ENCODE measurements around the gene DBET.
"Not testable (repeated sequence)": the region's sequence is repeated elsewhere in the genome, so short reads cannot be mapped to it uniquely, and the experiment has no call there.

The DBET gene

DNA sequence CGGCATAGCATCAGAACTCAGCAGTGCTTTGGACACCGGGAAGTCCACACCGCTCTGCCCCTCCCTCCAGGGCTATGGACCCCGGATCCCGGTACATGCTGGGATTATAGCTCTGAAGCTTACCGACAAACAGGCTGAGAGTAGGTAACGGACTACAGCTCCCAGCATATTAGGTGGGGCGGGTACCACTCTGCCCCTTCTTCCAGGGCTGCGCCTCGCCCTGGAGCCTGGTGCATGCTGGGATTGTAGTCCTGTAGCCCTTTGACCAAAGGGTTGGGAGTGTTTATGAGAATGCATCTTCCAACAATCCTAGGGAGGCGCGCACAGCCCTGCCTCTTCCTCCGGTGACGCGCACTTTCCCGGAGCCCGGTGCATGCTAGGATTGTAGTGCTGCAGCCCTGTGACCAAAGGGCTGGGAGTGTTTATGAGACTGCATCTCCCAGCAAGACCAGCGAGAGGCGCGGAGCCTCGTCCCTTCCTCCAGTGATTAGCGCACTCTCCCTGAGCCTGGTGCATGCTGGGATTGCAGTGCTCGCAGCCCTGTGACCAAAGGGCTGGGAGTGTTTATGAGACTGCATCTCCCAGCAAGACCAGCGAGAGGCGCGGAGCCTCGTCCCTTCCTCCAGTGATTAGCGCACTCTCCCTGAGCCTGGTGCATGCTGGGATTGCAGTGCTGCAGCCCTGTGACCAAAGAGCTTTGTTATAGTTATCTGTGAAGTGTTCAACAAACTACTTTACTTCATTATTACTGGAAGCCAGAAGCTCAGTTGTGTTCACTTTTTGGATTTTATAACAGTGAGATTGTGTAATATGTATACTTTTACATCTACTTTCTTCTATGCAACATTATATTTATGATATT lies 14.7 kb upstream of the DBET start:
- not testable (repeated sequence) for DNase-seq

GRCh38 chr4:190058997-190059396 lies 5.3 kb upstream of the DBET start:
- not testable (repeated sequence) for DNase-seq

DNA sequence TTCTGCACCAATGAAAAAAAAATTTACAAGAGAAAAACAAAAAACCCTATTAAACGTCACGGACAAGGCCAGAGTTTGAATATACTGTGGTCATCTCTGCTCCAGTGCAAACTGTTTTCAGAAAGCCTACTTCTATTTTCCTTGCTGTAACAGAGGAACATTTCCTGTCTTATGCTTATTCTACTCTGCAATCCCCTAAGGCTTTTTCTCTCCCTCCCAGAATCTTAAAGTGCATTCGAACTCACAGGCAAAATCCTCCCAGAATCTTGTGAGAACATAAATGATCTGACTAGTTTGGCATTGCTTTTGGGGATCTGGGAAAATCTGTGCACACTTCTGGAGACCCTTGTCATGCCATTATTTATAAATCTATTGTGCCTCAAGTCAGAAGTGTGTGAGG lies 503 bp downstream of the DBET start:
- DNase-seq = not testable (repeated sequence)

DNA sequence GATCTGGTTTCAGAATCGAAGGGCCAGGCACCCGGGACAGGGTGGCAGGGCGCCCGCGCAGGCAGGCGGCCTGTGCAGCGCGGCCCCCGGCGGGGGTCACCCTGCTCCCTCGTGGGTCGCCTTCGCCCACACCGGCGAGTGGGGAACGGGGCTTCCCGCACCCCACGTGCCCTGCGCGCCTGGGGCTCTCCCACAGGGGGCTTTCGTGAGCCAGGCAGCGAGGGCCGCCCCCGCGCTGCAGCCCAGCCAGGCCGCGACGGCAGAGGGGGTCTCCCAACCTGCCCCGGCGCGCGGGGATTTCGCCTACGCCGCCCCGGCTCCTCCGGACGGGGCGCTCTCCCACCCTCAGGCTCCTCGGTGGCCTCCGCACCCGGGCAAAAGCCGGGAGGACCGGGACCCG lies 4.0 kb downstream of the DBET start:
- not testable (repeated sequence) for DNase-seq

GRCh38 chr4:190093052-190093451 lies 28.8 kb downstream of the DBET start:
- not testable (repeated sequence) for DNase-seq

DNA sequence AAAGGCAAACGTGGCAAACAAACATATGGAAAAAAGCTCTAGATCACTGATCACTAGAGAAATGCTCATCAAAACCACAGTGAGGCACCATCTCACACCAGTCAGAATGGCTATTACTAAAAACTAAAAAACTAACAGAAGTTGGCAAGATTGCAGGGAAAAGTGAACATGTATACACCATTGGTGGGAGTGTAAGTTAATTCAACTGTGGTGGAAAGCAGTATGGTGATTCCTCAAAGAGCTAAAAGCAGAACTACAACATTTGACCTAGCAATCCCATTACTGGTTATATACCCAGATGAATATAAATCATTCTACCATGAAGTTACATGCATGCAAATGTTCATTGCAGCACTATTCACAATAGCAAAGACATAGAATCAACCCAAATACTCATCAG lies 29.7 kb downstream of the DBET start:
- DNase-seq = not testable (repeated sequence)

DNA sequence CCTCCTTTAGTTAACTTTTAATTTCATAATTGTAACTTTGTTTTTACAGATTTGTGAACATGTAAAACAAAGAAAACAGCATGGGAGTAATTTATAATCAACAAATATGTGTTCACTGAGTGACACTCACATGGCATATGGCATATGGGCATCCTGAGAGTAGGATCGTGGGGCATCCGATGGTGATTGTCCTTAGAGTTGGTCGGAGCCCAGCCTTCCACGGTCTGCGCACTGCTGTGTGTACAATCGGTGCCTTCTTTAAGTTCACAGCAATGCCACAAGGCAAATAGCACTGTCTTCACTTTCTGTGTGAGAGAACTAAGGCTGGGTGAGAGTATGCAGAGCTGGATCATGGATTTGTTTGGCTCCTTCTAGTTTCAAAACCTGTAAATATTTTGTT lies 31.0 kb downstream of the DBET start:
- DNase-seq = not testable (repeated sequence)

DNA sequence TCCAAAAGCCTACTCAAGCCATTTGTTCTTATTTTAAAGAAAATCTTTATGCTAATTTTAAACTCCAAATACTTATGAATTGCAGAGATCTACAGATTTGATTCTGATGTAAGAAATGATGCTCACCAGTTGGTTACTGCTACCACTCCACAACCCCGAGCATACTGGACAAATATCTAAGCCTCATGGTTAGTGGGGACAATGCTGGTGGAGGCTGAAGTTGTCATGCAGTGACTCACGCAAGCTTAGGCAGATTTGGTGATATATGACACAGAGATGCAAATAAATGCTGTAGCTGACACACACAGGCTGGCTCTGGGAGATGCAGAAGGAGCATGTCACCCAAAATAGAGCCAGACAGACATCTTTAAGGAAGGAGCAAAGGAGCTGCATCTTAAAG lies 35.3 kb downstream of the DBET start:
- not testable (repeated sequence) for DNase-seq

GRCh38 chr4:190101525-190101924 lies 37.2 kb downstream of the DBET start:
- not testable (repeated sequence) for DNase-seq

- not testable (repeated sequence) for DNase-seq
These were observed 41.9 kb downstream of the DBET start for GRCh38 chr4:190106191-190106590.

- peak in 1 of 2 donors; percentile 0 for DNase-seq
These were observed 42.5 kb downstream of the DBET start for GRCh38 chr4:190106611-190107480.

DNA sequence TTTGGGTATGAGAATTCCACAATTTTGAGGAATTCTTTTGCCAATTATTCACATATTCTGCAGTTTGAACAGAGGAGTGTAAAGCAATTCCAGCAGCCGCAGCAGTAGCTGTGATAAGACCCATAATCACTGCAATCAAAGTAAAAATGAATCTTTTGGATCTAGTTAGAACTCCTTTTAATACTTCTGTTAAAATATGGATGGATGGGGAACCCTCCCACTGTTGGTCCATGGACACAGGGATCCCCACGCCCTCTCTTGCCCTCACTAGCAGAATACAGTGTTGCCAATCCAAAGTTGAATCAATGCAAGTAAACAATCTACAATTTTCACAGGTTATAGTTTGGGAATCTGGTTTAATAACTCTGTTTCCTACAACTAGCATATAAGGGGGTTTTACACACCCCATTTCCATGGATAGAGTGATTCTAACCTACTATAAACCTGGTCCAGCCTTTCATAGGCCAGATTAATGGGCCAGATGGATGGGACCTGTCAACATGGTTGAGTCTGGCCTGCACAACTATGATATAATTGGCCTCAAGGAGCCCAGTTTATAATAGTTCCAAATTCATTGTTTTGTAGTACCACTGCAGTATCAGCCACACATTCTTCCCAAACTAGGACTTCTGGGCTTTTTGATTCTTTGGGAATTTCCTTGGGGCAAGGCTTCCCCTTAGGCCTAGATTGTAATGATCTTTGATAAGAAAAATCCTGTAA lies 43.6 kb downstream of the DBET start:
- DNase-seq = peak in 1 of 2 donors; percentile 2

DNA sequence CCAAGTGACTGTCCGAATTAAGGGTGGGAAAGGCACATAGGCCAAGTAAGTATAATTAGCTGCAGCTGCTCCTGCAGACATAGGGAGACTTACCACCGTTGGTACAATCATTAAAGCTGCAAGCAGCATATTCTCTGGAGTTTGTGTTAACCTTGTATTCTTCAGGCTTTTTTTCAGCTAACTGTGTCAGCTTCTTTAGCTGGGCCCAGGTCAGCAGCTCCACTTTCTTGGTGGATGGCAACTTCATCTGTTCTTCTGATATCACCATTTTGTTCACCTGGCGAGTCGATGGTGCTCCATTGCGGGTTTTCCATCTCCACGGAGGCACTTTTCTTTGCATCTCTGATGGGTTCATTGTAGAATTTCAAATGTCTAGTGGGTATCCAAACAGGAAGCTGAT lies 44.5 kb downstream of the DBET start:
- peak in 1 of 2 donors; percentile 0 for DNase-seq

GRCh38 chr4:190109390-190110011 lies 45.2 kb downstream of the DBET start:
- DNase-seq = peak in 1 of 2 donors; percentile 0

DNA sequence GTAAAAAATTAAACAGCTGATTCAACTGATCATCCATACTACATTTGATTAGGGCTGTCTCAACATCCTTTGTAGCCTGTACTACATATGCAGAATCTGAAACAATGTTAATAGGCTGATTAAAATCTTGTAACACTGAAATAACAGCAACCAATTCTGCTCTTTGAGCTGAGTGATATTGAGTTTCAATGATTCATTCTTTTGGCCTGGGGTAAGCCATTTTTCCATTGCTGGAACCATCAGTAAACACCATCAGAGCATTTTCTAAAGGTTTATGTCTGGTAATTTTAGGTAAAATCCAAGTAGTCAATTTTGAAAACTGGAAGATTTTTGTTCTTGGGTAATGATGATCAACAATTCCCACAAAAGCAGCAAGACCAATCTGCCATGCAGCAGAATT lies 45.7 kb downstream of the DBET start:
- peak in 1 of 2 donors; percentile 0 for DNase-seq

- peak in 1 of 2 donors; percentile 2 for DNase-seq
These were observed 46.4 kb downstream of the DBET start for GRCh38 chr4:190110570-190111295.

DNA sequence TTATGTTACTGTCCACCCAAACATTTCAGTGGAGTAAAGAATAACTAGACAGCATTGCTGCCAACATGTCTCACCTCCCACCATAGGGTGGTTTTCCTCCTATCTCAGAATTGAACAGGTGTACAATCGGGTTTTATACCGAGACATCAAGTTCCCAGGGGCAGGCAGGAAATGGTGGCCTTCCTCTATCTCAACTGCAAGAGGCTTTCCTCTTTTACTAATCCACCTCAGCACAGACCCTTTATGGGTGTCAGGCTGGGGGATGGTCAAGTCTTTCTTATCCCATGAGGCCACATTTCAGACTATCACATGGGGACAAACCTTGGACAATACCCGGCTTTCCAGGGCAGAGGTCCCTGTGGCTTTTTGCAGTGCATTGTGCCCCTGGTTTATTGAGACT lies 48.6 kb downstream of the DBET start:
- not testable (repeated sequence) for DNase-seq

DNA sequence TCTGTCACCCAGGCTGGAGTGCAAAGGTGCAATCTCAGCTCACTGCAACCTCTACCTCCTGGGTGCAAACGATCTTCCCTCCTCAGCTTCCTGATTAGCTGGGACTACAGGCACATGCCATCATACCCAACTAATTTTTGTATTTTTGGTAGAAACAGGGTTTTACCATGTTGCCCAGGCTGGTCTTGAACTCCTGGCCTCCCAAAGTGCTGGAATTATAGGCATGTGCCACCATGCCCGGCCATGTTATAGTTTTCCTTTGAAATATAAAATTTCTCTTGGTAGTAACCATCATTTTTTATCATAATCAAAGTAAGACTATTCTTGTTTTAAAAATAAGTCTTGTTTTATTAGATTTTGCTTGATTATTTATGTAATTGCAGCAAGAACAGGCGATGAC lies 50.7 kb downstream of the DBET start:
- peak in 1 of 2 donors; percentile 0 for DNase-seq

Measured in inflammatory macrophage treated with lipopolysaccharide for 1 hour (primary cell).